Activated CD8-positive, alpha-beta T cell treated with anti-CD3 and anti-CD28 coated beads, Interleukin-2, amount 10 ng/mL, durations not matched to agents 7 days and 5 days (primary cell): Measurements from ENCODE around the gene DPP10. TPM values are rescaled to one million over a fixed set of nuclear protein-coding genes. Genes with fewer than 3 reads are reported as not detected.

Source experiments
- ATAC-seq: fragments of 150-1000 bp; cut with Tn5 transposase; one replicate; pipeline ENCODE4 v1.10.0; 2021; ENCODE audit warnings: moderate library complexity
- CTCF ChIA-PET: fragments of 350-600 bp; sonication (Branson Sonifier 250); formaldehyde crosslinking; loops from one replicate; lab custom pipeline; 2021; ENCODE audit warnings: antibody characterized with exemption; lab: Charles Lee
- POLR2A ChIA-PET: fragments of 350-600 bp; sonication (Branson Sonifier 250); formaldehyde crosslinking; loops from one replicate; lab custom pipeline; 2021; ENCODE audit warnings: antibody characterized with exemption; lab: Charles Lee
- DNase-seq: peaks from one replicate; pipeline ENCODE4 v3.0.0-alpha.2; 2020
- H3K27ac Mint-ChIP-seq: one replicate; pipeline ENCODE4 v1.8.0; 2021; ENCODE audit warnings: mild to moderate bottlenecking, mixed read lengths
- H3K27me3 Mint-ChIP-seq: one replicate; pipeline ENCODE4 v1.8.0; 2021; ENCODE audit warnings: low read depth, mixed read lengths
- H3K36me3 Mint-ChIP-seq: one replicate; pipeline ENCODE4 v1.8.0; 2021; ENCODE audit warnings: low read depth, mixed read lengths
- H3K4me1 Mint-ChIP-seq: one replicate; pipeline ENCODE4 v1.8.0; 2021; ENCODE audit warnings: low read depth, mixed read lengths
- H3K4me3 Mint-ChIP-seq: one replicate; pipeline ENCODE4 v1.8.0; 2021; ENCODE audit warnings: mild to moderate bottlenecking, mixed read lengths
- H3K9me3 Mint-ChIP-seq: one replicate; pipeline ENCODE4 v1.8.0; 2022; ENCODE audit warnings: mixed read lengths; ENCODE audit not compliant: insufficient read depth
- total RNA-seq, 2 experiments: library from RNA; stranded (reverse); gene quantifications; one replicate each; pipeline ENCODE4 v1.2.3, GENCODE V29; 2021

The DPP10 gene
- total RNA-seq, 2 experiments from 2014 or later: not detected

- DNase-seq (no peak), ATAC-seq (no peak)
- H3K4me3 Mint-ChIP-seq: no peak overlapping the region
- H3K36me3 Mint-ChIP-seq: no peaks in the 10 kb centered on the region
- H3K9me3 Mint-ChIP-seq: no peaks in the 10 kb centered on the region
- no peak overlapping the region for H3K27ac Mint-ChIP-seq
- POLR2A ChIA-PET: no interaction called here
- H3K4me1 Mint-ChIP-seq: no peaks in the 10 kb centered on the region
- no peaks in the 10 kb centered on the region for H3K27me3 Mint-ChIP-seq
- CTCF ChIA-PET: no interaction called here
These were observed 682.4 kb downstream of the DPP10 start for GRCh38 chr2:115124817-115125216.

- DNase-seq (no peak), ATAC-seq (no peak)
- POLR2A ChIA-PET: no interaction called here
- Mint-ChIP-seq H3K9me3 (no peaks in the 10 kb centered on the region), H3K27me3 (no peaks in the 10 kb centered on the region), H3K36me3 (no peaks in the 10 kb centered on the region), H3K27ac (no peak overlapping the region), H3K4me3 (no peak overlapping the region), H3K4me1 (no peaks in the 10 kb centered on the region)
- CTCF ChIA-PET: no interaction called here
These were observed 687.1 kb downstream of the DPP10 start for GRCh38 chr2:115129536-115129935.

- Mint-ChIP-seq H3K9me3 (peaks cover 4% of the 10 kb centered on the region), H3K27ac (peak overlapping the region; percentile 60), H3K4me1 (peaks cover 4% of the 10 kb centered on the region), H3K4me3 (peak overlapping the region; percentile 20), H3K36me3 (peaks cover 6% of the 10 kb centered on the region), H3K27me3 (peaks cover 22% of the 10 kb centered on the region)
- ChIA-PET CTCF (no interaction called here), POLR2A (no interaction called here)
- DNase-seq: no peak
- no peak for ATAC-seq
These were observed 718.2 kb downstream of the DPP10 start for GRCh38 chr2:115160531-115161080.

- H3K36me3 Mint-ChIP-seq: peaks cover 6% of the 10 kb centered on the region
- H3K4me3 Mint-ChIP-seq: peak overlapping the region; percentile 20
- H3K9me3 Mint-ChIP-seq: peaks cover 4% of the 10 kb centered on the region
- H3K27ac Mint-ChIP-seq: peak overlapping the region; percentile 60
- peaks cover 22% of the 10 kb centered on the region for H3K27me3 Mint-ChIP-seq
- no peak for DNase-seq
- POLR2A ChIA-PET: no interaction called here
- ATAC-seq: no peak
- CTCF ChIA-PET: no interaction called here
- peaks cover 4% of the 10 kb centered on the region for H3K4me1 Mint-ChIP-seq
These were observed 718.8 kb downstream of the DPP10 start for GRCh38 chr2:115161081-115161770.

GRCh38 chr2:115161771-115162493 lies 719.5 kb downstream of the DPP10 start:
- ATAC-seq: no peak
- ChIA-PET POLR2A (no interaction called here), CTCF (no interaction called here)
- DNase-seq: no peak
- Mint-ChIP-seq H3K4me3 (no peak overlapping the region), H3K9me3 (peaks cover 4% of the 10 kb centered on the region), H3K27ac (no peak overlapping the region), H3K27me3 (peaks cover 22% of the 10 kb centered on the region), H3K4me1 (peaks cover 4% of the 10 kb centered on the region), H3K36me3 (peaks cover 6% of the 10 kb centered on the region)

GRCh38 chr2:115162494-115163293 lies 720.3 kb downstream of the DPP10 start:
- ATAC-seq (no peak), DNase-seq (no peak)
- peaks cover 6% of the 10 kb centered on the region for H3K36me3 Mint-ChIP-seq
- no peak overlapping the region for H3K4me3 Mint-ChIP-seq
- CTCF ChIA-PET: no interaction called here
- H3K9me3 Mint-ChIP-seq: peaks cover 4% of the 10 kb centered on the region
- no peak overlapping the region for H3K27ac Mint-ChIP-seq
- peaks cover 4% of the 10 kb centered on the region for H3K4me1 Mint-ChIP-seq
- H3K27me3 Mint-ChIP-seq: peaks cover 22% of the 10 kb centered on the region
- POLR2A ChIA-PET: no interaction called here

GRCh38 chr2:115163572-115163971 lies 721.1 kb downstream of the DPP10 start:
- ChIA-PET POLR2A (no interaction called here), CTCF (no interaction called here)
- H3K27me3 Mint-ChIP-seq: peaks cover 22% of the 10 kb centered on the region
- no peak for ATAC-seq
- peaks cover 4% of the 10 kb centered on the region for H3K9me3 Mint-ChIP-seq
- no peak overlapping the region for H3K4me3 Mint-ChIP-seq
- H3K4me1 Mint-ChIP-seq: peaks cover 4% of the 10 kb centered on the region
- no peak overlapping the region for H3K27ac Mint-ChIP-seq
- no peak for DNase-seq
- H3K36me3 Mint-ChIP-seq: peaks cover 6% of the 10 kb centered on the region

GRCh38 chr2:115165529-115166109 lies 723.2 kb downstream of the DPP10 start:
- H3K4me3 Mint-ChIP-seq: no peak overlapping the region
- ChIA-PET CTCF (interaction anchor here (1.5 kb wide), 1 partner anchor 9 kb away, joined by 4 read pairs; no protein-coding TSS in a partner anchor), POLR2A (no interaction called here)
- ATAC-seq (no peak), DNase-seq (no peak)
- peaks cover 4% of the 10 kb centered on the region for H3K4me1 Mint-ChIP-seq
- no peak overlapping the region for H3K27ac Mint-ChIP-seq
- peaks cover 2% of the 10 kb centered on the region for H3K9me3 Mint-ChIP-seq
- H3K27me3 Mint-ChIP-seq: peaks cover 18% of the 10 kb centered on the region
- peaks cover 6% of the 10 kb centered on the region for H3K36me3 Mint-ChIP-seq

- CTCF ChIA-PET: no interaction called here
These were observed 726.0 kb downstream of the DPP10 start for GRCh38 chr2:115168457-115168856.

GRCh38 chr2:115169814-115170213 lies 727.4 kb downstream of the DPP10 start:
- no peak overlapping the region for H3K4me3 Mint-ChIP-seq
- H3K9me3 Mint-ChIP-seq: peaks cover 4% of the 10 kb centered on the region
- no peaks in the 10 kb centered on the region for H3K4me1 Mint-ChIP-seq
- H3K27me3 Mint-ChIP-seq: no peaks in the 10 kb centered on the region
- ATAC-seq: no peak
- POLR2A ChIA-PET: no interaction called here
- CTCF ChIA-PET: no interaction called here
- no peak overlapping the region for H3K27ac Mint-ChIP-seq
- no peaks in the 10 kb centered on the region for H3K36me3 Mint-ChIP-seq
- no peak for DNase-seq

More at GRCh38 chr2:115168457-115168856, 726.0 kb downstream of the DPP10 start:
- no peak for ATAC-seq
- H3K27me3 Mint-ChIP-seq: peaks cover 3% of the 10 kb centered on the region
- no peaks in the 10 kb centered on the region for H3K9me3 Mint-ChIP-seq
- H3K27ac Mint-ChIP-seq: no peak overlapping the region
- no peak for DNase-seq
- H3K4me1 Mint-ChIP-seq: no peaks in the 10 kb centered on the region
- H3K4me3 Mint-ChIP-seq: no peak overlapping the region
- no peaks in the 10 kb centered on the region for H3K36me3 Mint-ChIP-seq
- POLR2A ChIA-PET: no interaction called here

GRCh38 chr2:115171751-115172150 lies 729.3 kb downstream of the DPP10 start:
- Mint-ChIP-seq H3K9me3 (peaks cover 4% of the 10 kb centered on the region), H3K36me3 (no peaks in the 10 kb centered on the region), H3K27me3 (no peaks in the 10 kb centered on the region), H3K4me3 (no peak overlapping the region), H3K4me1 (no peaks in the 10 kb centered on the region), H3K27ac (no peak overlapping the region)
- CTCF ChIA-PET: no interaction called here
- POLR2A ChIA-PET: no interaction called here
- ATAC-seq (no peak), DNase-seq (no peak)
